ENCODE results near the gene MACROD2.

The MACROD2 gene

GRCh38 chr20:15068486-15068885, 1073.2 kb downstream of the MACROD2 start:
- Histone ChIP-seq H3K4me3 (no peak overlapping the region), H3K9me3 (replicated peaks in 1 of 11) (0 out of 22 replicates have a peak, but pooled peaks cover 0 to 10% (median 0%) of the 10 kb centered on the region in 11 experiments), H3K27ac (no peak overlapping the region), H3K27me3 (no peaks in the 10 kb centered on the region), H3K9ac (no peak overlapping the region), H3K4me1 (peaks cover 0 to 1% (median 0%) of the 10 kb centered on the region in 10 experiments; a peak in 1 of 20 replicates), H3K4me2 (no peak overlapping the region), H4K20me1 (no peaks in the 10 kb centered on the region), H3K36me3 (no peaks in the 10 kb centered on the region)
- no peak for TF ChIP-seq Cebpa-rat (IDR thresholded peaks at IDR 0.05)

DNA sequence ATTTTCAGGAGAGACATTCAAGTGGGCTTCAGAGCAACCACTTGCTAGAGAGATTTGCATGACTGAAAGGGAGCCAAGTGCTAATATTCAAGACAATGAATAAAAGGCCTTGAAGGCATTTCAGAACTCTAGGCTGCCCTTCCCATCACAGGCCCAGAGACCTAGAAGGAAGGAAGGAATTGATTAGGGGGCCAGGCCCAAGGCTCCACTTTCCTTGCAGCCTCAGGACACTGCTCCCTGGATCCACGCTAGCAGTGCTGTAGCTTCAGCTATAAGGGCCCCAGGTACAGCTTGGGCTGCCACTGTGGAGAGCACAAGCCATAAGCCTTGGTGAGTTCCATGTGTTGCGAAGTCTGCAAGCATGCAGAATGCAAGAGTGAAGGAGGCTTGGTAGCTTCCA, 1074.0 kb downstream of the MACROD2 start:
- Histone ChIP-seq H3K9ac (no peak overlapping the region), H3K27me3 (no peaks in the 10 kb centered on the region), H3K4me2 (no peak overlapping the region), H4K20me1 (no peaks in the 10 kb centered on the region), H3K4me1 (no peaks in the 10 kb centered on the region), H3K4me3 (no peak overlapping the region), H3K36me3 (no peaks in the 10 kb centered on the region), H3K27ac (no peak overlapping the region), H3K9me3 (replicated peaks in 1 of 11) (0 out of 22 replicates have a peak, but pooled peaks cover 0 to 10% (median 0%) of the 10 kb centered on the region in 11 experiments)
- TF ChIP-seq Cebpa-rat (IDR thresholded peaks at IDR 0.05) = no peak

- Histone ChIP-seq H3K27ac (no peak overlapping the region), H3K4me1 (peaks cover 0 to 7% (median 3%) of the 10 kb centered on the region in 10 experiments; a peak in 9 of 20 replicates), H3K27me3 (no peaks in the 10 kb centered on the region), H4K20me1 (no peaks in the 10 kb centered on the region), H3K9ac (no peak overlapping the region), H3K9me3 (replicated peaks in 1 of 11) (0 out of 22 replicates have a peak, but pooled peaks cover 0 to 10% (median 0%) of the 10 kb centered on the region in 11 experiments), H3K4me2 (no peak overlapping the region), H3K4me3 (no peak overlapping the region), H3K36me3 (no peaks in the 10 kb centered on the region)
- TF ChIP-seq Cebpa-rat (IDR thresholded peaks at IDR 0.05) = no peak
Observed at GRCh38 chr20:15071085-15071808, 1075.9 kb downstream of the MACROD2 start.

DNA sequence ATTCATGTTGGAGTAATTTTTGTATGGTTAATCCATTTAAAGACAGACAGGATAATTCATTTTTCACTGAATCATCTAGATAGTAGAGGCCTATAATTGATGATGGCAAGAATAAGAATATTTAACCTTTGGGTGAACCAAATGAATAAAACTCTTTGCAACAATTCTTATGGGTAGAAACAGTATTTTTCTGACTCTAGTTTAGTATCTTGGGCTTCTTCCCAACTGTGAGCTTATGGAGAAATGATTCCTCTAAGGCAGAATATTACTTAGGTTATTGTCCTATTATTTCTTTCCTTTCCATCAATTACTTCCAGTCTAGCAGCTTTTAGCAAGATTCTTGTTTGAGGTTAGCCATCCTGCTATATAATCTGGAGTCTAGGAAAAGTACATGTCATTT, 1077.0 kb downstream of the MACROD2 start:
- no peaks in the 10 kb centered on the region for H3K36me3 ChIP-seq
- H3K4me2 ChIP-seq = no peak overlapping the region
- peaks cover 0 to 7% (median 3%) of the 10 kb centered on the region in 10 experiments; a peak in 9 of 20 replicates for H3K4me1 ChIP-seq
- no peak overlapping the region for H3K9ac ChIP-seq
- TF ChIP-seq Cebpa-rat (IDR thresholded peaks at IDR 0.05) = no peak
- H3K9me3 ChIP-seq (replicated peaks in 1 of 11) = 0 out of 22 replicates have a peak, but pooled peaks cover 0 to 10% (median 0%) of the 10 kb centered on the region in 11 experiments
- H3K27ac ChIP-seq = no peak overlapping the region
- no peaks in the 10 kb centered on the region for H4K20me1 ChIP-seq
- H3K4me3 ChIP-seq = no peak overlapping the region
- H3K27me3 ChIP-seq = no peaks in the 10 kb centered on the region

DNA sequence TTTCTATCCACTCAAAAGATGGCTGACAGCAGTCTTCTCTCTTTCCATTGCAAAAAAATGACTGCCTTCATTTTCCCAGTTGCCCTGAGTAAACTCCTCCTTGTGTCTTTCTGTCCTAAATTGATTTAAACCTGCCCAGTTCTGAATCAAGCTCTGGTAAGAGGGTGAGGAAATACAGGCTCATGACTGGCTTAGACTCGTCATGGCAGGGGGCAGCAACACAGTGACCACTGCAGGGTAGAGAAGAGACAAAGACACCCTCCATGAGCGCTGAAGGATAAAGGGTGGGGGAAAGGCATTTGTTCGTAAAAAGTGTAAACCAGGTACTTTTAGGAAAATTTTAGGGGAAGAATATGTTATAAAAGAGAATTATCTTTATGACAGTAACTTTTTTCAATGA, 1080.3 kb downstream of the MACROD2 start:
- Histone ChIP-seq H4K20me1 (no peaks in the 10 kb centered on the region), H3K9ac (no peak overlapping the region), H3K9me3 (replicated peaks in 1 of 11) (no peaks in the 10 kb centered on the region), H3K36me3 (no peaks in the 10 kb centered on the region), H3K27ac (no peak overlapping the region), H3K4me3 (no peak overlapping the region), H3K4me2 (peak overlapping the region in 6 of 11 experiments; percentile 8 to 37 (median 18); a peak in 7 of 22 replicates), H3K27me3 (no peaks in the 10 kb centered on the region), H3K4me1 (peaks cover 0 to 7% (median 3%) of the 10 kb centered on the region in 10 experiments; a peak in 9 of 20 replicates)
- no peak for TF ChIP-seq Cebpa-rat (IDR thresholded peaks at IDR 0.05)

DNA sequence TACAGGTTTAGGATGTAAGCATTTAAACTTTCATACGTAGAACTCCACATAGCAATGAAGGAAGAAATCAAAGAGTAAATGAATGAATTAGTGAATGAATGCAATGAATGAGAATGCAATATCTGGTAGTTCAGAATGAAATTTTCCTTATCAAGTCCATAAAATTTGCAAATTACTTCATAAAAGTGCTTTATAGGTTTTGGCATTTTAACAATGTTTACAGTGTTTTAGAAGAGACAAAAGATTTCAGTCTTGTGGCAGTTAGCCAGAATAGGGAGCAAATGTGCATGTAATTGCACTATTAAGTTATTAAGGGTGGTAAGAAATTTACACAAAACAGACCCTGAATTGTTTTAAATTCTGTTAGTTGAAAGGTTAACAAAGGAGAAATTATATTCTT, 1081.5 kb downstream of the MACROD2 start:
- Histone ChIP-seq H3K9me3 (replicated peaks in 1 of 11) (no peaks in the 10 kb centered on the region), H3K9ac (no peak overlapping the region), H4K20me1 (no peaks in the 10 kb centered on the region), H3K27ac (no peak overlapping the region), H3K4me1 (peaks cover 0 to 7% (median 3%) of the 10 kb centered on the region in 10 experiments; a peak in 9 of 20 replicates), H3K27me3 (no peaks in the 10 kb centered on the region), H3K4me2 (no peak overlapping the region), H3K36me3 (no peaks in the 10 kb centered on the region), H3K4me3 (no peak overlapping the region)
- TF ChIP-seq Cebpa-rat (IDR thresholded peaks at IDR 0.05) = no peak

DNA sequence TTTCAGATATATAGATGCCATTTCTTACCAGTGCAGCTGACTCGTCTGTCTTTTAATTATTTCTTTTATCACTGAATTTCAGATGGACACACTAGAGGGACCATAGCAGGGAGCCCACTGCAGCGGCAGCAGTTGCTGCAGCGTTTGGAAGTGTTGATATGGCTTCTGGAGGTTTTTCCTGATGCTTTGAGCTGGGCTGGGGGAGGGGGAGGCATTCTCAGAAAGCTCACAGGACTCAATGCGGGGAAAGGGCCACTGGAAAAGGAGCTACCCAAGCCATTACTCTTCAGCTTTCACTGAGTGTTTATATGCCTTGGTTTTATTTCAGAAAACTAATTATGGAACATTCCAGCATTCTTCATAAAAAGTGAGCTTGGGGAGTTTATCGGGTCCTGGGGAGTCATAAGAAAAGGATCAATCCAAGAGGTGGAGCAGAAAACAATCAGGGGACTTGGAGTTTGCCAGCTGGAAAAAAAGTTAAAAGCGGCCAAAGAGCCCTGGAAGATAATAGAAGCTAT, 1082.5 kb downstream of the MACROD2 start:
- H3K9ac ChIP-seq = no peak overlapping the region
- no peak for TF ChIP-seq Cebpa-rat (IDR thresholded peaks at IDR 0.05)
- no peaks in the 10 kb centered on the region for H3K36me3 ChIP-seq
- H3K27ac ChIP-seq = no peak overlapping the region
- H3K9me3 ChIP-seq (replicated peaks in 1 of 11) = no peaks in the 10 kb centered on the region
- H3K4me2 ChIP-seq = no peak overlapping the region
- H3K4me1 ChIP-seq = peaks cover 0 to 7% (median 3%) of the 10 kb centered on the region in 10 experiments; a peak in 10 of 20 replicates
- H4K20me1 ChIP-seq = no peaks in the 10 kb centered on the region
- no peaks in the 10 kb centered on the region for H3K27me3 ChIP-seq
- H3K4me3 ChIP-seq = no peak overlapping the region

GRCh38 chr20:15079594-15080340, 1084.5 kb downstream of the MACROD2 start:
- Histone ChIP-seq H3K4me3 (no peak overlapping the region), H3K27me3 (no peaks in the 10 kb centered on the region), H3K4me2 (0 out of 22 replicates have a peak overlapping the region, but pooled peaks of 1 of the 11 experiments have one; percentile 21), H3K9ac (no peak overlapping the region), H3K27ac (no peak overlapping the region), H3K4me1 (peaks cover 0 to 21% (median 7%) of the 10 kb centered on the region in 10 experiments; a peak in 10 of 20 replicates), H4K20me1 (no peaks in the 10 kb centered on the region), H3K9me3 (replicated peaks in 1 of 11) (no peaks in the 10 kb centered on the region), H3K36me3 (no peaks in the 10 kb centered on the region)
- TF ChIP-seq Cebpa-rat (IDR thresholded peaks at IDR 0.05) = no peak

GRCh38 chr20:15081261-15081660, 1085.9 kb downstream of the MACROD2 start:
- no peaks in the 10 kb centered on the region for H3K36me3 ChIP-seq
- no peaks in the 10 kb centered on the region for H3K9me3 ChIP-seq (replicated peaks in 1 of 11)
- no peak overlapping the region for H3K27ac ChIP-seq
- H3K9ac ChIP-seq = no peak overlapping the region
- H3K4me2 ChIP-seq = no peak overlapping the region
- no peak overlapping the region for H3K4me3 ChIP-seq
- no peaks in the 10 kb centered on the region for H4K20me1 ChIP-seq
- peaks cover 0 to 14% (median 5%) of the 10 kb centered on the region in 10 experiments; a peak in 7 of 20 replicates for H3K4me1 ChIP-seq
- no peak for TF ChIP-seq Cebpa-rat (IDR thresholded peaks at IDR 0.05)
- no peaks in the 10 kb centered on the region for H3K27me3 ChIP-seq

Data from BLaER1 treated with 17β-estradiol and CSF1 and Interleukin-3, amounts not matched to agents 10 nM and 100 nM (cell line).